ENCODE measurements around the gene SLC13A5. TPM values are rescaled to one million over a fixed set of nuclear protein-coding genes. Genes with fewer than 3 reads are reported as not detected.

Gene SLC13A5
- total RNA-seq, 1 donor from 2014 or later = not detected

- Histone ChIP-seq H3K27me3 (ENCODE audit: low read depth) (peaks cover 62% of the 10 kb centered on the region), H3K27ac (replicated peaks) (no peak overlapping the region), H3K36me3 (no peaks in the 10 kb centered on the region), H3K4me1 (no peaks in the 10 kb centered on the region), H3K4me3 (no peak overlapping the region), H3K9me3 (replicated peaks) (no peaks in the 10 kb centered on the region)
- intact Hi-C loops (cut with micrococcal nuclease) = no loop called here
- DNase-seq = no peak
- TF ChIP-seq, protein P1, sequence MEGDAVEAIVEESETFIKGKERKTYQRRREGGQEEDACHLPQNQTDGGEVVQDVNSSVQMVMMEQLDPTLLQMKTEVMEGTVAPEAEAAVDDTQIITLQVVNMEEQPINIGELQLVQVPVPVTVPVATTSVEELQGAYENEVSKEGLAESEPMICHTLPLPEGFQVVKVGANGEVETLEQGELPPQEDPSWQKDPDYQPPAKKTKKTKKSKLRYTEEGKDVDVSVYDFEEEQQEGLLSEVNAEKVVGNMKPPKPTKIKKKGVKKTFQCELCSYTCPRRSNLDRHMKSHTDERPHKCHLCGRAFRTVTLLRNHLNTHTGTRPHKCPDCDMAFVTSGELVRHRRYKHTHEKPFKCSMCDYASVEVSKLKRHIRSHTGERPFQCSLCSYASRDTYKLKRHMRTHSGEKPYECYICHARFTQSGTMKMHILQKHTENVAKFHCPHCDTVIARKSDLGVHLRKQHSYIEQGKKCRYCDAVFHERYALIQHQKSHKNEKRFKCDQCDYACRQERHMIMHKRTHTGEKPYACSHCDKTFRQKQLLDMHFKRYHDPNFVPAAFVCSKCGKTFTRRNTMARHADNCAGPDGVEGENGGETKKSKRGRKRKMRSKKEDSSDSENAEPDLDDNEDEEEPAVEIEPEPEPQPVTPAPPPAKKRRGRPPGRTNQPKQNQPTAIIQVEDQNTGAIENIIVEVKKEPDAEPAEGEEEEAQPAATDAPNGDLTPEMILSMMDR (IDR thresholded peaks at IDR 0.05; ENCODE audit: borderline replicate concordance) = no peak
These were observed 21.6 kb downstream of the SLC13A5 start for GRCh38 chr17:6691546-6691945.

GRCh38 chr17:6690641-6691040, 22.5 kb downstream of the SLC13A5 start:
- Histone ChIP-seq H3K4me3 (no peak overlapping the region), H3K9me3 (replicated peaks) (no peaks in the 10 kb centered on the region), H3K4me1 (no peaks in the 10 kb centered on the region), H3K36me3 (no peaks in the 10 kb centered on the region), H3K27ac (replicated peaks) (no peak overlapping the region), H3K27me3 (ENCODE audit: low read depth) (peaks cover 63% of the 10 kb centered on the region)
- intact Hi-C loops (cut with micrococcal nuclease) = no loop called here
- DNase-seq = no peak
- TF ChIP-seq, protein P1 (IDR thresholded peaks at IDR 0.05; ENCODE audit: borderline replicate concordance) = no peak

GRCh38 chr17:6688944-6689343, 24.2 kb downstream of the SLC13A5 start:
- TF ChIP-seq, protein P1 (IDR thresholded peaks at IDR 0.05; ENCODE audit: borderline replicate concordance) = no peak
- no peaks in the 10 kb centered on the region for H3K4me1 ChIP-seq

DNA sequence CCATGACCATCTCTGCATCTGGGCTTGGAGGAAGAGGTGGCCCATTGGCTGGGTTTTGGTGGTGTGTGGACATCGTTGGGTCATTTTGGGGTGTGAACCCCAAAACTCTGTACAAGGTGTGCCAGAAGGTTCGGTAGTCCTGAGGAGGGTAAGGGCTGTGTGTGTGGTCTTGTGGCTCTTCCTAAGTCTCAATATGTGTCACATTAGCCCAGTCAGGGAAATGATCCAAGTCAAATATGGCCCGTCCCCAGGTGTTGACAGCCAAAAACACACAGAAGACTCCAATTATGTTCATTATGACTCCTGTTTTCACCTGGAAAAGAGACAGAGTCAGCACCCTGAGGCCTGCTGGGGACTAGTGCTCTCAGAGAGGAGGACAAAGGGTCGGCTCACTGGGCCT, 27.1 kb downstream of the SLC13A5 start:
- Histone ChIP-seq H3K4me3 (no peak overlapping the region), H3K9me3 (replicated peaks) (no peaks in the 10 kb centered on the region), H3K27ac (replicated peaks) (no peak overlapping the region), H3K27me3 (ENCODE audit: low read depth) (peaks cover 69% of the 10 kb centered on the region), H3K4me1 (no peaks in the 10 kb centered on the region), H3K36me3 (no peaks in the 10 kb centered on the region)
- TF ChIP-seq, protein P1 (IDR thresholded peaks at IDR 0.05; ENCODE audit: borderline replicate concordance) = no peak
- no peak for DNase-seq
- intact Hi-C loops (cut with micrococcal nuclease) = no loop called here

More at GRCh38 chr17:6688944-6689343, 24.2 kb downstream of the SLC13A5 start:
- Histone ChIP-seq H3K27ac (replicated peaks) (no peak overlapping the region), H3K27me3 (ENCODE audit: low read depth) (peaks cover 63% of the 10 kb centered on the region), H3K4me3 (no peak overlapping the region), H3K36me3 (no peaks in the 10 kb centered on the region), H3K9me3 (replicated peaks) (no peaks in the 10 kb centered on the region)
- DNase-seq = no peak
- intact Hi-C loops (cut with micrococcal nuclease) = no loop called here

DNA sequence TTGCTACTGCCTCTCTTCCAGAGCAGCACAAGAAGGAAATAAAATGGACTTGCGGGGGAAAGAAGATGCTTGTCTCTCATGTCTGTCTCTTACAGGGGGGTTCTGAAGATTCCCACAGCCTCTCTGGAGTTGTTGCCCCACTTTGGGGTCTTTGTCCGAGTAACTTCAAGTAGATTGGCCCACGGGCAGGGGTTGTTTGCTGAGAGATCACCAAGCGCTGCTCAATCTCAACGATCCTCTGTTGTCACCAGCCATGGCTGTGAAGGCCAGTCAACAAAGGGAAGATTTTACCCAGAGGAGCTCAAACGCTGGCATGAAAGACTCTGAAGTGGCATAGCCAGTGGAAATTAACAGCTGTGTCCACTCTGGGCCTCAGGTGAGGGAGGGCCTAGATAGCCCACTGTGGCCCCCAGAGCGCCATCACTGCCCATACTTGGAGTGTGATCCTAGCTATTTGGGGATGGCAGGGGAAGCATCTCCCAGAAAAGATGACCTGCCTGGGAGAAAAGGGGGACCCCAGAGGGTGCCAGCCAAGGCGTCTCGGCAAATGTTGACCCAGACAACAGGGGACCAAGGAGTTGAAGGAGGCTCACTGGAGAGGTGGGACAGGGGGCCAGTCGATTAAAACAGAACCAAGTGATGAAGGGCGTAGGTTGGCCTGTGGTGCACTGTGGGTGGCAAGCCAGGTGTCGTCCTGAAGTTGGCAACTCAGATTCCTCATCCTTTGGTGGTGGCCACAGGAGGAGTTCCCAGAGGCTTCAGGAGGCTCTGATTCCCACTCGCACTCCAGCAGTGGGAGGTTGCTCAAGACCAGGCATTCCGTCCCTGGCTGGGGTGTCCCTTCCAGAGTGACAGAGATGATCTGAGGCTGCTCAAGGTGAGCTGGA, 28.0 kb downstream of the SLC13A5 start:
- H3K36me3 ChIP-seq = no peaks in the 10 kb centered on the region
- no peak overlapping the region for H3K27ac ChIP-seq (replicated peaks)
- H3K4me1 ChIP-seq = no peaks in the 10 kb centered on the region
- peaks cover 69% of the 10 kb centered on the region for H3K27me3 ChIP-seq (ENCODE audit: low read depth)
- no peak overlapping the region for H3K4me3 ChIP-seq
- TF ChIP-seq, protein P1 (IDR thresholded peaks at IDR 0.05; ENCODE audit: borderline replicate concordance) = no peak
- intact Hi-C loops (cut with micrococcal nuclease) = no loop called here
- DNase-seq = no peak
- no peaks in the 10 kb centered on the region for H3K9me3 ChIP-seq (replicated peaks)
